Stimulated activated CD8-positive, alpha-beta memory T cell treated with anti-CD3 and anti-CD28 coated beads, Interleukin-4, amount 100 ng/mL, for 24 hours (primary cell): ENCODE data around the gene NLK.
"Not testable (repeated sequence)": the region's sequence is repeated elsewhere in the genome, so short reads cannot be mapped to it uniquely, and the experiment has no call there.

ENCODE experiments used
- DNase-seq: peaks from one replicate; pipeline ENCODE4 v3.0.0-alpha.2; 2020; ENCODE audit warnings: low read depth

NLK gene

DNA sequence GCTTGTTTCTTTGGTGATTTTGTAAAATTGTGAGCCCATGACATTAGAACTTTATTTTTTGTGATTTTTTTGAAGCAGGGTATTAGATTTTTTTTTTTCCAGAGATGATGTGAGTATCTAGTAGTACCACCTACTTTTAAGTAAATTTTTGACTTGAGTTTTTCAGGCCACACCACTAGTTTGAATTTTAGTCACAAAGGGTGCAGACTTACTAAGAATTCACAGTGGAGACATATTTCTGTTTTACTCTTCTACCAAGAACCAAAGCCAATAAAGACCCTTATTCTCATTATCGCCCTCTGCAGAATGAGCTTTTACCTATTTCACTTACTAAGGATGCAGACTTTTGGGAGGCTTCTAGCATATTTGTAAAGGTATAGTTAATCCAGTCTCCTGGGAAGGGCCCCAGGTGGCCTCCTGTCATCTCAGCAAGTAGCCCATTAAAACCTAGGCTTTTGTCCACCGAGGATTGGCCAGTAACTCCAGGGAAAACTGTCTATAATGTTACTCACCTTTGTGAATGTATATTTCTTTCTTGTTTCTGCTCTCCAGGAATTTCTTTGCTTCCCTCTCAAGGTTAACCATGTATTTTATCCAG, 30.6 kb downstream of the NLK start:
- DNase-seq = no peak

DNA sequence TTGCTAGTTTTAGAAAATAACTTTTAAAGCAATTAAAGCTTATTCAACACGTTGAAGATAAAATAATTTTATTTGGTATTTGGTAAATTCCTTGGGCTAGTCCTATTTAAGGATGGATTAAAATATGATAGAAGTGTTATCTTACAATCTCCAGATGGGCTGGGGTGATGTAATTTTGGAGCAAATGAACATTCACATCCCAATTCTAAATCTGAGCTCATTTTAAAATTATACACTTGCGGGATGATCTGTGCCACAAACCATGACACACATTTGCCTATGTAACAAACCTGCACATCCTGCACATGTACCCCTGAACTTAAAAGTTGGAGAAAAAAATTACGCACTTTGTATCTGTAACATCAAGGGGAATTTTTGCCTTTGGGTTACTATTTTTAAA, 31.5 kb downstream of the NLK start:
- no peak for DNase-seq

DNA sequence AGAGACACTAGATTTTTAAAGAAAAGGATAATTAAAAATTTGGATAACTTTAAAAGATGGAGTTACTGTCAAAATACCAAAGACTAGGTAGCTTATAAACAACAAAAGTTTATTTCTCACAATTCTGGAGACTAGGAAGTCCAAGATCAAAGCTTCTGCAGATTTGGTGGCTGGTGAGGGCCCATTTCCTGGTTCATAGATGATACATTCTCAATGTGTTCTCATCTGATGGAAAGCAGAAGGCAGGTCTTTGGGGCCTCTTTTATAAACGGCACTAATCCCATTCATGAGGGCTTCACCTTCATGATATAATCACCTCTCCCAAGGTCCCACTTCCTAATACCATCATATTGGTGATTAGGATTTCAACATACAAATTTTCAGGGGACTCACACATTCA, 33.7 kb downstream of the NLK start:
- DNase-seq = no peak

DNA sequence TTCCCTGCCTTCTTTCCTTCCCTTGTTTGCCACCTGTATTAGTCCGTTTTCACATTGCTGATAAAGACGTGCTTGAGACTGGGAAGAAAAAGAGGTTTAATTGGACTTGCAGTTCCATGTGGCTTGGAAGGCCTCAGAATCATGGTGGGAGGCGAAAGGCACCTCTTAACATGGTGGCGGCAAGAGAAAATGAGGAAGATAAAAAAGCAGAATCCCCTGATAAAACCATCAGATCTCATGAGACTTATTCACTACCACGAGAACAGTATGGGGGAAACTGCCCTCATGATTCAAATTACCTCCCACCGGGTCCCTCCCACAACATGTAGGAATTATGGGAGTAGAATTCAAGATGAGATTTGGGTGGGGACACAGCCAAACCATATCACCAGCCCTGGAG, 34.7 kb downstream of the NLK start:
- DNase-seq = not testable (repeated sequence)

DNA sequence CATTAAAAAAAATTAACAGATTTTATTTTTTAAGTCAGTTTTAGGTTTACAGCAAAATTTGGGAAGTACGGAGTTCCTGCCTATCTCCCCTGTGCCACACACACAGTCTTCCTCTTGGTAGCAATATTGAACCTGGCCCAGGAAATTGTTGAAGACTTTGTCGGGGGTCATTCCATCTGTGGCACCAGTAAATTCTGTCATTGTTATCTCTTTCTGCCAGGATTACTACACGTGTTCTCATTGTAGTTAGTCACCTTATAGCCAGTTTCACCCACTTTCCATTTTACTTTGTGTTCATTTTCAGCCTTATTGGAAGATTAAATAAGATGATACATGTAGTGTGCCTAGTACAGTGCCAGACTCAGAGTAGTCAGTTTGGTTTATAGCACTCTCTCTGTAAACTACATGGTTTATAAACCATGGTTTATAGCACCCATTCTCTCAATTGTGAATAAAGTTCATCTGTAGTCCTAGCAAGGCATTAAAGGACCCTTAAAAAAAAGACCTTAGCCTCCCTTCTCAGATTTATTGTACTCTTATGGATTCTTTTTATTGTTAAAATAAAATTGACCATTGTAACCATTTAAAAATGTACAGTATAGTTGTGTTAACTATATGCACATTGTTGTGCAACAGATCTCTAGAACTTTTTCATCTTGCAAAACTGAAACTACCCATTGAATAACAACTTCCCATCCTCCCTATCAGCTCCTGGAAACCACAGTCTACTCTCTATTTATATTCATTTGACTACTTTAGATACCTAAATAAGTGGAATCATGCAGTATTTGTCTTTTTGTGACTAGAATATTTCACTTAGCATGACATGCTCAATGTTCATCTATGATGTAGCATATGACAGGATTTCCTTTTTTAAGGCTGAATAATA, 36.1 kb downstream of the NLK start:
- no peak for DNase-seq

DNA sequence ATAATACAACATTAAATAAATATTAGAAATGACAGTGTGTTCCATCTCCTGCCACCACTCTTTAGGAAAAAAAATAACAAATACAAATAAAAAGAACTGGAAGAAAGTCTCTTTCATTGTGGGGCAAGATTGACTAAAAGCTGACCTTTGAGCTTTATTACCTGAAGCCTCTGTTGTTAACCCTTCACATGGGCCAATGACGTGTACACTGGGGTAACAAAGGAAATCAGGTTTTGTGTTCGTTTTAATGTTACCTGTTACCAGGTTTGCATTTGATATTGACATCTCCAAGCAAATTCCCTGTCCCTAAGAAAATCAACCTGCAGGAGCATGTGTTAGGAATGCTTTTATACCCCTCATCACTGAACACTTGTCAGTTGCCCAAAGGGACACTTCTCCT, 39.0 kb downstream of the NLK start:
- DNase-seq = no peak

DNA sequence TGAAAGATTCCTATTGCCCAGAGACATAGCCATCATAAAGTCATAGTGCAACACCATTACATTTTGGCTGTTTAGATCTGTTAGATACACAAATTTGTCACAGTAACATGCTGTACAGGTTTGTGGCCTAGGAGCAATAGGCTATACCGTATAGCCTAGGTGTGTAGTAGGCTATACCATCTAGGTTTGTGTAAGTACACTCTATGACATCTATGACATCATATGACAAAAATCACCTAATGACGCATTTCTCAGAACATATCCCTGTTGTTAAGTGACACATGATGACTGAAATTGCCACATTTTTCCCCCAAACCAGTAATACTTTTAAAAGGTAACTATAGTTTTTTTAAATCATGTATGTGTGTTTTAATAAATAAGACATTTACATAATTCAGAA, 43.3 kb downstream of the NLK start:
- no peak for DNase-seq

DNA sequence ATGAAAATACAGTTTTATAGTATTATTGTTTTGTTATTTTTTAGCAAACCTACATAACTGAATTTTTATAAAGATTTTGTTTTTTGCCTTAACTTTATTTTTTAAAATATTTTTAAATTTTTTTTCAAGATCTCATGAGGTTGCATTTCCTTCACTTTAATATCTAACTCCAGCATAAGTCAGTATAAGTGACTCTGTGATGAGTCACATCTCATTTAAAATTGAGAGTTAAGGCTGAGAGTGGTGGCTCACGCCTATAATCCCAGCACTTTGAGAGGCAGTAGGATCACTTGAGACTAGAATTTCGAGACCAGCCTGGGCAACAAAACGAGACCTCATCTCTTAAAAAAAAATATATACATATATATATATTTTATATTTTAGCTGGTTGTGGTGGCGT, 44.0 kb downstream of the NLK start:
- no peak for DNase-seq

DNA sequence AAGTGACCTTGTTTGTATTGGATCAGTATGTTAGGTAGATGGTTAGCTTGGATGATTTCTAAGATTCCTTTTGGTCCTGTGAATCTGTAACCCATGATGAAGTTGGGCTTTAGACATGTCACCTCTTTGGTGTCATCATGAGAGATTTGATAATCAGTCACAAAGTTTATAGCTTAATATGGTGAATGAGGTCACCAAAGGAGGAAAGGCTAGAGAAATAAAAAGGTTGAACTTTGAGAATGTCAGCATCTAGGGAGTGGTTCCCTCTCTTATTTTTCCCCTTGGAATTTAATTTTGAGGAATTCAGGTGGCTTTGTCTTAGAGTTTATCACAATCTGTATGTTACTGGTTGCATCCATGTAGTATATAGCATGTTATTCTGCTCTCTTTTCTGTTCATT, 45.3 kb downstream of the NLK start:
- no peak for DNase-seq

DNA sequence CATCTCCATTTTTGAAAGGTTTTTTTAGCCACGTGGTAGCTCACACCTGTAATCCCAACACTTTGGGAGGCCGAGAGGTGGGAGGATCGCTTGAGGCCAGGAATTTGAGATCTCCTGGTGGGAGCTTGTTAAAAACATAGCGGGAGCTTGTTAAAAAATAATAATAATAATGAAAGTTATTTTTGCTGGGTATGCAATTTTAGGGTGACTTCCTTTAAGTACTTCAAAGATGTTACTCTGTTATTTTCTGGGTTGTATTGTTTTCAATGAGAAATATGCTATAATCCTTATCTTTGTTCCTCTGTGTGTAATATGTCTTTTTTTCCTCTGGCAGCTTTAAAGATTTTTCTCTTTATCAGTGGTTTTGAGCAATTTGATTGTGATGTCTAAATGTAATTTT, 48.1 kb downstream of the NLK start:
- DNase-seq = no peak

DNA sequence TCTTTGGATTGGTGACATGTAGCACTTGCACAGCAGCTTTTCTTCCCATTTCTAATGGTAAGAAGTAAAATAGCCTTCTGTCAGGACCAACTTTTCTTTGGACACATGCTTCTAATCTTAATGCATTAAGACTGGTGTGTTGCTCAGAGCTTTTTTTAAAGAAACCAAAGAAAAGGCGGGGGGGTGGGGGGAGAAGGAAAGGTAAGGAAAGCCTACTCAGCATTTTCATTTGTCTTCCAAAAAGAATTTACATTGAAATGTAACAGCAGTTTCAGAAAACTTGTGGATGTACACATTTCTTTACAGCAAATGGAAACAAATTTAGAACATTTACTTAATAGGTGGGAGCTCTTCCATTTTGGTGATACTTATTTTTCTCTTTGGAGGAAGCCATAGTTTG, 49.6 kb downstream of the NLK start:
- DNase-seq = no peak

DNA sequence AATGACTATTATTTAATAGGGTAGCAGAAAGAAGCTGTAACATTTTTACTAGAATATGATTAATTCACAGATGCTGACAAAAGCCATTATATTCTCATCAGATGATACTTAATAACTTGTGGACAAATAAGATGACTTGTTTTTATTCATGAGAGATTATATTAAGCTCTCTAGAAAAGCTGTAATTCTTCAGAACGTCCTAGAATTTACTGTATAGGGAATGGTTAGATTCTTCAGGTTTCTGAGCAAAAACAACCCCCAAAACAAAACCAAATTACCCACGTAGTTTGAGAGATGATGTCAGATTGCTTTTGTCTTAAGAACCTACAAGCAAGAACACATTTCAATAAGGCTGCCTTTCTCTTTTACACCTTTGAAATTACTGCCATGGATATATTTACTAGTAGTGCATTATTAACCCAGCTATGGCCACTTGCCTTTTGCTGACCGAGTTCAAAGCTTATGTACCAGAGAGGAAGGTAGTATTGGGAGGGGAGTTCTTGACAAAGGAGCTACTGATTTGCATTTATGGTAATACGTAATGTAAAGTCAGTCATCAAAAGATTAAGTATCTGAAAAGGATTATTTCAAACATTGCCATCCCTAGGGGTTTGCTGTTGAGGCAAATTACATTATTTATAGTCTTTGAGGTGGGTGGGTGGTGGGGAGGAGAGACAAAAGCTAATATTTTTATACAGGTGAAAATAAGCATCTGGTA, 51.7 kb downstream of the NLK start:
- no peak for DNase-seq

DNA sequence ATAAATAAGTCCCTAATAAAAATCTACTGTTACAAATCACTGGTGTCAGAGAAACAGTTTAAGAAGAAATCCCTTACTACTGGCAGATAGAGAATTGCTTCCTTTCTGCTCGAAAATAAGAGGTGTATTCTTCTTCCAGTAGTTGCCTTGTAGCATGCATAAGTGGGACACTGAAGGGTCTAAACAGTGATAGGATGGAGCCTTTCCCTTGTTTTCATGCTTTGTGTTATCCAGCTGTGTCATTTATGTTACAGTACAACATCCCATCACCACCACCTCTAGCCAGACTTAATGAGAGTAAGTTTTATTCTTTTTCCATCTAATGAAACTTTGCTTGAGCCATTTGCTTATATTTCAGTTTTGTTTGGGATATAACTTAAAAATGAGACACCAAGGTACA, 54.3 kb downstream of the NLK start:
- DNase-seq = no peak

DNA sequence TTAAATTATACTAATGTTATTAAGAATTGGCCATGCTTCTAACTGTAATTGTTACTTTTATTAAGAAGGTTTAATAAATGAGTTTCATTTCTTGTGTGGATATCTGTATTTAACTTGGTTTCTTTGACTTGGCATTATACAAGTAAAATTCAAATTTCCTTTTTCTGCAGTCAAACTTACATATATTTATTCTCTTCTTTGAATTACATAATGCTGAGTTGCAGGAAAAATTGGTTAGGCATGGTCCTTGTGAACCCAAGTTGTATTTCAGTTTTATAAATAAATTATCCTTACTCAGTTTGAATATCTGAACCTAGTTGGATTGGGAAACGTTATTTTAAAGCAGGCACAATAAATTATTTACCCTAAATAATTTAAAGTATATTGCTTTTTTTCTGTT, 54.8 kb downstream of the NLK start:
- no peak for DNase-seq

DNA sequence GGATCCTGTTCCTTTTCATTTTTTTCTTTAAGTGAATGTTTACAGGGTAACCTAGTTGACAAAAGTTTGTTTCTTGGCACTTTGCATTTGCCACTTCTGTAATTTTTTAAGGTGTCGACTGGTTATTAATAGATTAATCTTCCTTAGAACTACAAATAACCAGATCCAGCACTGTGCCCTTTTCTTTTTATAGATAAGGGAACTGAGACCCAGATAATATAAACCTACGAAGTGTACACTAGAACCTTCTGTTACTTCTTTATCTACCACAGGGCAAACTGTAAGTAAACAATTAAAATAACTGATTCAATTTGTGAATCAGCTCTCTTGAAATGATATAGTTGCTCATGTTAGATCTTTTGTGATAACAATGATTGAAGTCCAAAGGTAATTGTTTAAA, 55.4 kb downstream of the NLK start:
- DNase-seq = no peak

DNA sequence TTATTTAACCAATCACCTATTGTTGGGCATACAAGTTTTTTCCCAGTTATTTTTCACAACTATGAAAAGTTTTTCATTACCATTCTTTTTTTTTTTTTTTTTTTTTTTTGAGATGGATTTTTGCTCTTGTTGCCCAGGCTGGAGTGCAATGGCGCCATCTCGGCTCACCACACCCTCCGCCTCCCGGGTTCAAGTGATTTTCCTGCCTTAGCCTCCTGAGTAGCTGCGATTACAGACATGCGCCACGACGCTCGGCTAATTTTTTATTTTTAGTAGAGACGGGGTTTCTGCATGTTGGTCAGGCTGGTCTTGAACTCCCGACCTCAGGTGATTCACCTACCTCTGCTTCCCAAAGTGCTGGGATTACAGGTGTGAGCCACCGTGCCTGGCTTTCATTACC, 56.1 kb downstream of the NLK start:
- not testable (repeated sequence) for DNase-seq

DNA sequence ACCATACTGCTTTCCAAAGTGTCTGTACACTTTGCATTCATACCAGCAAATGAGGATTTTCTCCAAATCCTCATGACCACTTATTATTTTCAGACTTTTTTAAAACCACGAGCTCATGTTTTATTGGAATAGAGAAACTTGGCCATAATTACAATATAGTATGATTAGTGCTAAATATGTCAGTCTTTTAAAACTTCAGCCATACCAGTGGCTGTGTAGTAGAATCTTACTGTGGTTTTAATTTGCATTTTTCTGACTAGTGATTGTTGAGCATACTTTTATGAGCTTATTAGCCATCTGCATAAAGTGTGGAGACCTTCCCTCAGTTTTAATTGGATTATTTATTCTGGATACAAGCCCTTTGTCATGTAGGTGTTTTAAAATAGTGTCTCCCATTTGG, 57.8 kb downstream of the NLK start:
- no peak for DNase-seq

DNA sequence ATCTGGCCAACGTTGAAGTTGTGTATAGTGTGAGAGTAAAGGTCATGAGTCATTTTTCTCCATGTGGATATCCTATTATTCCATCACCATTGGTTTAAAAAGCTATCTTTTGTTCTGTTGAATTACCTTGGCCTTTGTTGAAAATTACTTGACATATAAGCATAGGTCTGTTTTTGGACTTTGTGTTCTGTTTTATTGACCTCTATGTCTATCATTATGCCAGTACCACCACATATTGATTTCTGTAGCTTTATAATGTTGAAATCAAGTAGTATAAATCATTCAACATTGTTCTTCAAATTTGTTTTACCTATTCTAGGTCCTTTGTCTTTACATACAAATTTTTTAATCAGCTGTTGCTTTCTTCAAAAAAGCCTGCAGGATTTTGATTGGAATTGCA, 58.5 kb downstream of the NLK start:
- DNase-seq = no peak

DNA sequence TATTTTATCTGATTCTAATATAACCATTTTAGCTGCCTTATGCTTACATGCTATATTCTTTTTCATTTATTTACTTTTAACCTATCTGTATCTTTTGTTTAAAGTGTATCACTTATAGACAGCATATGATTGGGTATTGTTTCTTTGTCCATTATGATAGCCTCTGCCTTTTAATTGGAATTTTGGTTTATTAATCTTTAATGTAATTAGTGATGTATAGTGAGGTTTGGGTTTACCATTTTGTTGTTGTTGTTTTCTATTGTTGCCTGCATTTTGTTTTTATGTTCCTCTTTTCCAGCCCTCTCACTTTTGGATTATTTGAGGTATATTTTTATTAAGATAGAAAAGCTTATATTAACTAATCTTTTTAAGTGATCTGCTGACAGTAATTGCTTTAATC, 59.4 kb downstream of the NLK start:
- DNase-seq = no peak

DNA sequence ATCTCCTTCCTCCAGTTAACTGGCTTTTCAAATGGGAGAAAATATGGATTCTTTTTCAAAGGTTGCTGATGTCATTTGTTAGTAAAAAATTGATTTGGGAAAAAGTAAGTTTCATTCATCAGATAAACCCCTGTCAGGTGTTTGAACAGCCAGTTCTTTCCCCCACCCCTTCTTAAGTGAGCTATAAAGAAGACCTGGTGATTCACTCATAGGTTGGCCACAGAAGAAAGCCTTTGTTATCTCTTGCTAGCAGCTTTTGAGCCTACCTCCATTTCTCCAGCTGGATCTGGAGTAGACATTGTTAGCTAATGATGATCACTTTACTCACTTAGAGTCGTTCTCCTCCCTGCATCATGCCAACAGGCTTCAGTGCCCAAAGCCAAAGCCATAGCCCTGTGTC, 63.0 kb downstream of the NLK start:
- no peak for DNase-seq

DNA sequence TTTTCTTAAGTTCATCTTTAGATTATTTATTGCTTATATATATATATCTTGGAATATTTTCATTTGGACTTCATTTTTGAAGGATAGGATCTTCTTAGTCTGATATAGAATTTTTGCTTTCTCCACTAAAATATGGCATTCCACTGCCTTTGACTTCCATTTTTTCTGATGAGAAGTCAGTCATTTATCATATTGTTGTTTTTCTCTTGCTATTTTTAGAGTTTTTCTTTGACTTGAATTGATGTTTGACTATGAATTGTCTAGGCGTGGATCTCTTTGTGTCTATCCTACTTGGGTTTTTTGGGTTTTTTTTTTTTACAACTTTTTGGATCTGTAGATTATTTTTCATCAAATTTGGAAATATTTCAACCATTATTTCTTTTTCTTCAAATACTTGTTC, 67.7 kb downstream of the NLK start:
- no peak for DNase-seq

DNA sequence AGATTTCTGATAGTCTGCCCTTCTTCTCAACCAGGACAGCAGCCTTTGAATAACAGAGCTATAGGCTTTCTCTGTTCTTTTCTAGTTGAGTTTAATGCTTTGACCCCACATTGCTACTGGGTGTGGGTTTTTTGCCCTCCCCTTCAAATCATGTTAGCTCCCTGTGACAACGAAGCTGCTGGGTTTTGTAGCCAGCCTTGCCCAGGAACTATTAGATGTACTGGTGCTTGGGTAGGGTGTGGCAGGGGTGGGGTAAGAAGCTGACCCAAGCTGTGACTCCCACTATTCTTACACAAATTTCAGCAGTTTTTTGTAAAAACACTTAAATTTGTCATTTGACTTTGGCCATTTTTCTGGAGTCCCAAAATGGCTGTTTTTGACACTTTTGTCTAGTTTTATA, 69.7 kb downstream of the NLK start:
- DNase-seq = no peak

DNA sequence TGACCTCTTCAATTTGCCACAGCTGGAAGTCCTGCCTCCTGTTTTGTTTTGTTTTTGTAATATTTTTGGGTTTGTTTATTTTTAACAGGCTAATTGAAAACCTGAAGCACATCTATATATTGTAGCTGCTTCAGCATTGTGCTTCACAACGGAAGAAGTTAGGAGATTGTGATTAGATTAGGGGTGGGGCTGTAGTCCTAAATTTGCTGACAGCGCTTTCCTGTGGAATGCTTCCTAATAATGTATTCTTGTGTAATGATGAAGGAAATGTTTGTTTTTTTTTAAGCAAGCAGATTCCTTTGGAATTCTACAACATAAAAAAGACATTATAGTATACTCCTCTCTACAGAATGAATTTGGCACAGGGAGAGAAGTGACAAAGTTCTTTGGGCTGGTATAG, 70.1 kb downstream of the NLK start:
- DNase-seq = no peak
